GM18868 (cell line): ENCODE results near the gene PRCP.
A peak's percentile ranks its signal among the peaks of the same experiment; 100 is the strongest.

ENCODE experiments used
- ATAC-seq: cut with Tn5 transposase; IDR thresholded peaks from one replicate; pipeline ENCODE4 v1.9.1; 2021; ENCODE audit warnings: mild to moderate bottlenecking, moderate library complexity; ENCODE audit not compliant: unreplicated experiment

PRCP gene

DNA sequence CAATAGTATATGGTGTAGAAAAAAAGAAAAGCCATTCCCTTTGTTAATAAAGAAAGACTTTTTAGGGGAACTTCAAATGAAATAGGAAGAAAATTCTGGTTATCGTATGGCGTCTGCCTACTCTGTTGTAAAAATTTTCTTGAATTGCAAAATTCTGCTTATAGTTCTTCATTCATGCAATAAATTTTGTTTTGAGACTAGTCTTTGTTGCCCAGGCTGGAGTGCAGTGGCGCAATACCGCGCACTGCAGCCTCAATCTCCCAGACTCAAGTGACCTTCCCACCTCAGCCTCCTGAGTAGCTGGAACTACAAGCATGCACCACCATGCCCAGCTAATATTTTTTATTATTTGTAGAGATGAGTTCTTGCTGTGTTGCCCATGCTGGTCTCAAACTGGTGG is 7.1 kb upstream of the PRCP start:
- ATAC-seq, result no peak

DNA sequence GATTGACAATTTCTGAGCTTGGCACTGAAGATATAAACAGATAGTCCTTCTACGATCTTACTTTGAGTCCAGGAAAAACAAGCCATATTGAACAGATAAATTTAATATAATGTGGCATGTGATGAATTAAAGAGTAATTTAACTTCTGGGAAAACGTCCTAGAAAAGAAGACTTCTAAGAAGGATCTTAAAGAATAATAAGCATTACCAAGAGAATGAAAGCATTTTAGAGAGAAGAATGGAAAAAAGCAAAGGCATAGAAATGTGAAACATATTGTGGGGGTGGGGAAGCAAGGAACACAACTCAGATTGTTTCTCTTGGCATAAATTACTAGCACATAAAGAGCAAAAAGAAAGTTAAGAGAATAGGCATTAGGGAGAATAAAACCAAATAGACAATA is 6.7 kb upstream of the PRCP start:
- no peak for ATAC-seq

DNA sequence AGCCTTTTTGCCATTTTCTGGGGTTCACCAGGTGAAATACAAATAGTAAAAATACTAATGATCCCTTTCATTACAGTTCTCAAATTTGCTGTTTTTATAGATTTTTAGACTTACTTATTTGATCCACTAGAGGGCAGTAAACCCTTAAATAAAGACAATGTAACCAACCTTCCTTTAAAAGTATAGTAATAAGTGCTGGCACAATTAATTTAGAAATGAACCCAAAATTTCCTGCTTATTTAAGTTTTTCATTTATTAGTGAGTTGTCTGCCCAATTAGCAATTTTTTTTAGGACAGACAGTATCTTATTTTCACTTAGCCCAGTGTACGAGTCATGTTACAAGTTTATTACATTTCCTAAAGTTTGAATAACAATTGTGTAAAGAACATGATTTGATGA is 6.0 kb upstream of the PRCP start:
- no peak for ATAC-seq

DNA sequence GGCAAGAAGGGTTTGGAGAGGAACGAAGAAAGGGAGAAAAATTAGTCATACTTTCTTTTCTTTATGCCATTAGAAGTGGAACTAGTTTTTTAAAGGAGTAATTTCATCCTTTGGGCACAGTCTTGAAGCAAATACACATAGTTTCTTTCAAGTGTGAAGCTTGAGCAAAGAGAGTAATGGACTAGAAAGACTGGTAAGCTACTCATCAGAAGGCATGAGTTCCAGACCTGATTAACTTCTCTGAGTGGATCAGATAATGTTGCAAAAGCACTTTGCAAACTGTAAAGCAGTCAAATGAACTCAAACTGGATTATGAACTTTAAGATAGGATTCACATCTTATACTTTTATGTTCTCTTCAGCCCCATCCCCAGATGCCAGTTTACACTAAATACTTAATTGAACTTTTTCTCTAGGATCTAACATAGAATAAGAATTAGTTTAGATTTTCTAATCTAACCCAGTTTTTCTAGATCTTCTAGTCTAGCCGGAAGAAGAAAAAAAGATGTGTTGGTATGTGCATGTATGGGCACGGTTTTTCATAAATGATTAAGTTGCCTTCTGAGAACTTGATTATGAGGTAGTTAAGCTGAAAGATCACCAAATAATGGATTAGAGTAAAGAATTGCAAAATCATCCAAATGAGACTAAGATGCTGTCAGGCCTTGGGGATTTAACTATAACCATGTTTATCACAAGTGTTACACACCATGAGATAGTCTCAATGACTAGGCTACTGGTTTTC is 3.8 kb upstream of the PRCP start:
- no peak for ATAC-seq

DNA sequence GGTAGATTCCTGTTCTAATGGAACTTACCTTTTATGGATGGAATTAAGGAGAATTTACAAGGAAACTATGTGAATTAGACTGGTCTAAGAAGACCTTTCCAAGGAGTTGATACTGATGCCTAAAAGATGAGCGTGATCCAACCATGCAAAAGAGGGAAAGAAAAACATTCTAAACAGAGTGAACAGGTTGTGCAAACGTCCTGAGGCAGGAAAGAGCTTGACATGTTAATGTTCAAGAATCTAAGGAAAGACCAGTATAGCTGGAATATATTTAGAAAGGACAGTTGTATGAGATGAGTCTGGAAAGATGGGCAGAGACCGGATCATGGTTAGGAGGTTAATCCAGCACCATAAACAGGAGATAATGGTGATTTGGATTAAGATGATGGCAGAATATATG is 2.6 kb upstream of the PRCP start:
- no peak for ATAC-seq

DNA sequence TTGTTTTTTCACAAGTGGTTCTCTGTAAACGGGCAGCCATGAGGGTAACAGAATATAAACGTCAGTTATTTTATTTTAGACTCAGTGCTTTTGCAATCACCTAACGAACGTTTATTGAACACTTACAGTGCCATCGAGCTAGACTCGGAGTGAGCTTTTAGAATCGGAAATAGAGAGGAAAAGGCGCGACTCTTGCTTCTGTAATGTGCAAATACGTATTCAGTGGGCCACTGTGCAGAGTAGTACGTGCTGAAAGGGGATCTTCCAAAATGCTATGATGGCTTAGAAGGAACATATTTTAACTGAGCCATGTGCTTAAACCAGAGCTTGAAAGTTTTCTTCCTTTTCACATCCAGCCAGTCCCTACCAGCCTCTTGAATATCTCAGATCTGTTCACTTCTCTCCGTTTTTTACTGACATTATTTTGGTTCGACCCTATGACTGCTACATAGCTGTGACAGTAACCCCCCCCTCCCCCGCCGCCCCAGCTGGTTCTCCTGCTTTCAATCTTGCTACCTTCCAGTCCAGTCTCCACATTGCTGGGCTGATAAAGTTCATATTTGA is 1.8 kb upstream of the PRCP start:
- ATAC-seq, result no peak

DNA sequence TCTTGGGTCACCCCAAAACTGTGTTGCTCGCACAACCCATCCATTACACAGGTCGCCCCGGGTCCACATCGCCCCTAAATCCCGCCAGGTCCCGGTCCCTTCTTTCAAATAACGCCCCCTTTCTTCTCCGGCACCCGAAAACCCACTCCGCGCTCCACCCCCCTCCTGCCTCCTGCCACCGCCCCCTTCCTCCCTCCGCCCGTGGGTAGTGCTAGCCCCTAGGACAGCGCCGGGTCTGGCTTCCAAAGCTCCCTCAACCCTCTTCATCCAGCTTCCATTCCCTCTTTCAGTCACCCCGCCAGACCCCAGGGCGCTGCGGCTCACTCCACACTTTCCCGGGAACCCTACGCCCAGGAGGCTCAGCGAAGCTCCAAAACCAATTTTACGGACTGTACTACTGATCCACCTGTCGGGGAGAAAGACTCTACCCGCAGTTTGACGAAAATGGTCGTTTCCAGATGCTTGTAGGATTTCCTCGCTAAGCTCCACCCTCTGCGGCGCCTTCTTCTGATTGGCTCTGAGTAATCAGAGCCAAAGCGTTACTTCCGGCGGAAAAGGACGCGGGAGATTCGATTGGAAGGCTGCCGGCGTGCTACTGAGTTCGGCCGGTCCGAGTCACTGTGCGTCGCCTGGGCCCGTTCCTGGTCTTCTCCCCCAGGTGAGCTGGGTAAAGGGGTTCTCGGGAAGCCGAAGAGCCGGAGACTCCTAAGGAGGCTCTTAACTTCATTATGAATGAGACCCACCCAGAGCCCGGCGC is 1.1 kb upstream of the PRCP start, which contains the start of gene DDIAS:
Gene DDIAS (plus strand): TSS at position 572 of the 757 bp plus-strand sequence. CDS start 13,003 bp downstream, outside the sequence.
- ATAC-seq, result peak; percentile 66

DNA sequence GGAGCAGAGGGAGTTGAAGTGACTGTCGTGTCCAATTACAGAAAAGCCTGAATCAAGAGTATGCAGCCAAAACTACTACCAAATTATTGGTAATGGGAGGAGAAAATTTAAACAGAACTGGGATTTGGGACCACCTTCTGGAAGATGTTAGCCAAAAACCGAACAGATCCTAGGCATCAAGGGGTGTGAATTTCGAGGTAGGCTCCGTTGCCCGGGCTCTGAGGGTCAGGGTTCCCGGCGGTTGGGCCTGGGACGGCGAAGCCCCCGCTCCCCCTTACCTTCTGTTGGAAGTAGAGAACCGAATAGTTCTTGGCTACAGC is 313 bp downstream of the PRCP start:
- no peak for ATAC-seq

DNA sequence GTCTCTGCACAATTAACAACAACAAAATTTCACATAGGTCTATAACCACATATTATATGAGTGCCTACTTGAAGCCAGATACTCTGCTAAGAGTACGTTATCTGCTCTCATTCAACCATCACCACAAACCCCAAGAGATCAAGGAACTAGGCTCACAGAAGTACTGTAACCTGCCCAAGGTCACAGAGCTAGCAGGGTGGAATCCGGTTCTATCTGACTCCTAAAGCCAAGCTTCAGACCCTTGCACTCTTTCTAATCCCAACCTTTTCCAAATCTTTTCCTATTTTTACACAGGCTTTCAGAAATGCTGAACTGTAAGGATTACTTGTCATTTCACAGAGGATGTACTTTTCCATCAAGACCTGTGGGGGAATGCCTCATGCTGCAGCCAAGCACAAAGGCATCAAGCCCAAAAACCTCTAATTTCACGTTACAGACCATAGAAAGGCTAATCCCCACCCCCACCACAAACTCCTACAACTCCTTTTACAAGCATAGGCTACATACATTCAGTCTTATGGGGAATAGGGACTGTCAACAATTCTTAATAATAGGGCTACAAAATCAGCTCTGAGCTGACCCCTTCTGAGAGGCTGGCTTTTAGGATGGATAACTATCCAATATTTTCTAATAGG is 927 bp downstream of the PRCP start:
- peak; percentile 21 for ATAC-seq

DNA sequence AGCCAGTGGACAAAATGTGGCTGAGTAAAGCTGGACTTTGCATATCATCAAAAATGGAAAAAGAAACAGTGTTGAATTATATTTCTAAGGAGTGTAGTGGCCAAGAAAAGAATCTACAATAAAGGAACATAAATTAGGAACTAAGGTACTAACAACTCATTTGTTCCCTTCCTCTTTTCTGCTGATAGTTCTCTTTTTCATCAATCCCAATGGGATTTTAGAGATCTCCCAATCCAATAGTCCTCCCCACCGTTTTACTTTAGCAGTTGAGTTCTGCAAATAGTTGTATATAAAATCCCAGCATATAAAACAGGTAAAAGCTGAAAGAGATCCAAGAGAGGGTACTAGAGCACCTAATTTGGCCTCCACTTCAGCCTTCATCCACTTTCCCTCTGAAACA is 2.0 kb downstream of the PRCP start:
- ATAC-seq, result no peak

DNA sequence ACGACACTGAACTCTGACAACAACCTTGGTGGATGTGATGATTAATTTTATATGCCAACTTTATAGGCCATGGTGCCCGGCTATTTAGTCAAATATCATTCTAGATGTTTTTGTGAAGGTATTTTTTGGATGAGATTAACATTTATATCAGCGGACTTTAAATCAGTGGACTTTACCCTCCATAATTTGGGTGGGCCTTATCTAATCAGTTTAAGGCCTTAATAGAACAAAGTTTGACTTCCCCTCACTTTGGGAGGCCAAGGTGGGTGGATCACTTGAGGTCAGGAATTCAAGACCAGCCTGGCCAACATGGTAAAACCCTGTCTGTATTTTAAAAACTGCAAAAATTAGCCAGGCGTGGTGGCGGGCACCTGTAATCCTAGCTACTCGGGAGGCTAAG is 4.0 kb downstream of the PRCP start:
- ATAC-seq, result no peak

DNA sequence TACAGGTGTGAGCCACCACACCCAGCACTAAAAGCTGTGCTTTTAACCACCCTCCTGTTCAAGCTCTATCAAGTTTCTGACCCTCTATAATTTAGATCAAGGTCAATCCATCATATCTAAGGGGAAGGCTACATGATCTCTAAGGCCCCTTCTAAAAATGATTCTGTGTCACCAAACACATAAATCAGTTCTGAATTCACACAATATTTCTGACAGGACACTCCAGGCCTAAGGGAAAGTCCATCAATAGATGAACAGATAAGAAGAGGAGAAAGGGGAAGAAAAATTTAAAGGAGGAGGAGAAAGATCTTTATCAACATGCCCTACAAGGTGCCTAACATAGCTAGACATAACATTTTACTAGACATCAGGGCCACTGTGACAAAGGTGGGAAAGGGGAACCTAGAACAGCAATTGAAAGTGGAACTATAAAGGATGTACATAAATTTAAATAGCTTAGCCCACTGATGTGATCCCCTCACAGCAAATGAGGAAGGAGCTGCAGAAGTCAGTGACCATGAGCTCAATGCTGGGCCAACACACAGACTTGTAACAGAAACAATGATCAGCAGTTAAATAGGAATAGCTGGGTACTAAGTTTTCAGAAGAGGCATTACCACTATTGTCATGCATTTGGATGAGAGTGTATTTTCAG is 4.7 kb downstream of the PRCP start:
- no peak for ATAC-seq

DNA sequence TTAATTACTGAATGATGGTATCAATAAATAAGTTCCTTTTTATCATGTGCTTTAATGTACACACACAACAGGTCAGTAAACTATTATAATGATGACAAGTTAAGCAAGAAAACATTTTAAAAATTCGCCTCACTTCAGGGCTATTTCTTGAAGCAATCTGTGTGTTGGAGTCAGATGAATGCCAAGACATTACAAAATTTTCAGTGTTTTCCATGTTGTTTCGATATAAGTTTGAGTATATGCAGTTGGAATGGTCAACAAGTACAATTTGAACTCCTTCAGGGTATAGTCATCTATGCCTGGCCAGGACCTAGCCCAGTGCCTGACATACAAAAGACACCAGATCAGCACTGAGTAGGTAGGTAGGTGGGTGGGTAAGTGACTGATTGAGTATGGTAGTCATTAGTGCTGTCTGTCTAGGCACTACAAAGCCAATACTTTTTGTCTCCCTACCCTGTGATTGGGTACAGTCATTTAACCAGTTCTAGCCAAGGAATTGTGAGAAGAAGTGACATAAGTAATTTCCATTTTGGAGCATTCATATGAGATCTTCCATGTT is 7.5 kb downstream of the PRCP start:
- ATAC-seq, result no peak

DNA sequence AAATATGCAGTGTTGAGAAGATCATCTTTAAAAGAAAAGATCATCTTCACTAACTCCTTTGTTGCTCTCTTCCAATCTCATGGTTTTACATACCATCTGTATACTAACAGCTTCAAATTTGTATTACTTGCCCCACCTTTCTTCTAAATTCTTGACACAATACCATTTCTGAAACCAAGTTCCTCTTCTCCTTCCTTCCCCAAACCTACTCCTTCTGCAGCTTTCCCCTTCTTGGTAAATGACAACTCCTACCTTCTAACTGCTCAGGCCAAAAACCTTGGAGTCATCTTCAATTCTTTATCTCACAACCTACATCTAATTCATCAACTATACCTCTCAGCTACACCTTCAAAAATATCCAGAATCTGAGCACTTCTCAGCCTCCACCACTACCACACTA is 9.3 kb downstream of the PRCP start:
- ATAC-seq, result no peak

DNA sequence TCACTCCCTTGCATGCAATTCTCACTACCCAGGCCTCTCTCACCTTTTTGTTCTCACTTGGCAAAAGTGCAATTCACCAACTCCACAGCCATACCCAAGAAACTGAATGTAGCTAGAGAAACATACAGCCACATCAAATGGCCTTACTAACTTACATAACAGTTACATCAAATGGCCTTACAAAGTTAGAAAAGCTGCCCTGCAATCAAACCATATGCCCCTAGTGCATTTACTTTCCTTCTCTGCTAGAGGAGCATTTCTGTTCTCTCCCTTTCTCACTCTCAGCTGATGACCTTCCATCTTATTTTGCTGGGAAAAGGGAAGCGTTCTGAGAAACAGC is 10.3 kb downstream of the PRCP start:
- peak; percentile 22 for ATAC-seq

DNA sequence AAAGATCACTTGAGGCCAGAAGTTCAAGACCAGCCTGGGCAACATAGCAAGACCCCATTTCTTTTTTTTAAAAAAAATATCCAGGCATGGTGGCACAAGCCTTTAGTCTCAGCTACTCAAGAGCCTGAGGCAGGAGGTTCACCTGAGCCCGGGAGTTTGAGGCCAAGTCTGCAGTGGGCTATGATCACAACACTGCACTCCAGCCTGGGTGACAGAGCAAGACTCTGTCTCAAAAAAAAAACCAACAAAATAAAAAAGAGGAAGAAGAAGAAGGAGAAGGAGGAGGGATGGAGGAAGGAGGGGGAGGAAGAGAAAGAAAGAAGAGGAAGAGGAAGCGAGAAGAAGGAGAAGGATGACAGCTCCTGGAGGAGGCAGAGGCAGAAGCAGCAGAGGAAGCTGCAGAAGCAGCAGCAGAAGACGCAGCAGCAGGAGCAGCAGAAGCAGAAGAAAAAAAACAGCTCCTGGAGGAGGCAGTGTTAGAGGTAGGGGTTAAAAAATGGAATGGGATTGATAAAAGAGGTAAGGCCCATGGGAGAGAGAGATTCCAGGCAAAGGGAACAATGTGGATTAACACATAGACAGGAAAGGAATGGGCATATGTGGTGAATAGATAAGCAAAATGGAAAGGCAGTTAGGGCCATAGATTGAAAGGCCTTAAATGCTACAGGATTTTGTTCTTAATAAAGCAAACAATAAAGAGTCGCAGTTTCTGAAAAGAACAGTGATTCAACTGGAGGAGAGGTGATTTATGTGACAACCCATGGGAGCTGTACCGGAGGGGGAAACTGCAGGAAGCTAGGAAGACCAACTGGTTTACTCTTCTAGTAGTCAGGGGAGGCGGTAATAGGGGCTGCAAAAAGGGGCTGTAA is 10.9 kb downstream of the PRCP start:
- peak; percentile 43 for ATAC-seq

DNA sequence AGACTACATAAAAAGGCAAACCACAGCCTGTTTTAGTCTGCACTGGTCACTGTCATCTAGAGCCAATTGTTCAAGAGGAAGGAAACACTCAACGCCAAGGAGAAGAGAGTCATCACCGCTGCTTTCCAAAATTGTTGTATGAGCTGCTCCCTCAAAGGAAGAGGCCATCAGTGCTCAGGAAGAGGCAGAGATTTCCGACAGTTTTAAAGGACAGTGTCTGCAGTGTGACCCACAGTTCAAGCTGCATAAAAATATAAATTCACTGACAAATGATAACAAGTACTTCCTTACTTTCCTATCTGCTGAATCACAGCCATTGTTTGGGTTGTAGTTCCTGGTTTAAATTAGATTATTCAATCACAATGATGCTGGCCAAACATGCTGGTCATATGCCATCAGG is 16.4 kb downstream of the PRCP start:
- ATAC-seq, result no peak

DNA sequence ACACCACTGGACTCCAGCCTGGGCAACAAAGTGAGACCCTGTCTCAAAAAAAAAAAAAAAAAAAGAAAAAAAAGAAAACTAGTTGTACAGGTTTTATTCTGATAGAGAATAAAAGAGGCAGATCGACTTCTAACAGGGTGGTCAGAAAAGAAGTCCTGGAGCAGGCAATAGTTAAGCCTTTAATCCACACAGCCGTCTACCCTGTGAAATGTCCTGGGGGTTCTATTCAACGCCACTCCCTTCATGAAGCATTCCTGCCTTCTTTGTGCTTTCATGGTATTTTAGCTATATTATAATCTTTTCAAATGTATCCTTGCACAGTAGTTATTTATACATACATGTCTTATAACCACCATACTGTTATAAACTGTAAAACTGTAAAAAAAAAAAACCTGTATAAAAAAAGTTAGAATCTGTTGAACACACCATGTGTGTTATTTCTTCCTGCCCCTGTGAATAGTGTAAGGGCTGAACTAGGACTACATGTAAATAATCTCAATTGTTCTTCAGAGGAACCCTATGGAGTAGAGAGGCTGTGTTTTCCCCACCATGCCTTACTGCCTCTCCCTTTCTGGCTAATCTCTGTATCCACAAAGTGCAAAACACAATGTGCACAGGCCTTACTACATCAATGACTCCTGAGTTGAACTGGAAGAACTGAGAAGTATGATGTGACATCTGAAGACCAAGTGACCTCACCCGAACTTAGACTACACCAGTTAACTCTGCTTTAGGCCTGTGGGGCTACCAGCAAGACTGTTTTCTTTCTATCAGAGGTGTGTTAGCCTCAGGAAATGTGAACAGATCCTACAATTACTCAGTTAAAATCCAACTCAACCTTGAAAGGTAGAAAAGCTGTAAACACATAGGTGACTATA is 25.3 kb downstream of the PRCP start:
- ATAC-seq, result no peak

DNA sequence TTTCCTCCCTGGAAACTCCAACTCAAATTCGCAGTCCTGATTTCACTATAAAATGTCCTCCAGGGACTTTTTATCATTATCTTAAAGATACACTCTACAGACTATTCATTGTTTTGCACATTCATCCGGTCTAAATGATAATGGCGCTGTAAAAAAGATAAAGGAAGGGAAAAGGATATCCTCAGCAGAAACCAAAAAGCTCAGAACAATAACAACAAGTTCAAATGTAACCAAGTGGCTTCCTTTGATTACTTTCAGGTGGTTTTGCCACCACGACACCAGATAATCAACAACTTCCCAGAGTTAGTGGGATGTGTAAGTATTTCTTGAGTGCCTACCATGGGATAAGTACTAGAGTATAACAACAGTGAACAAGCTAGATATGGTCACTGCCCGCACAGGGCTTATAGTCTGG is 26.3 kb downstream of the PRCP start:
- no peak for ATAC-seq
